HepG2 (cell line): ENCODE measurements around the gene CHRD.

Experiments used
- EZH2 ChIP-seq: conservative IDR thresholded peaks from 2 replicates; pipeline ENCODE4 v1.6.1; 2012; ENCODE audit warnings: mild to moderate bottlenecking, low read depth, low read length, moderate library complexity
- MYC ChIP-seq: sonication (generic); formaldehyde crosslinking; IDR thresholded peaks from 2 replicates; pipeline ENCODE4 v1.9.0; 2021; ENCODE audit warnings: missing genetic modification reagents, borderline replicate concordance
- NFIC ChIP-seq: IDR thresholded peaks from 2 replicates; pipeline ENCODE4 v1.6.1; 2012; ENCODE audit warnings: mild to moderate bottlenecking, low read length, inconsistent platforms
- PAX8 ChIP-seq: sonication (generic); formaldehyde crosslinking; IDR thresholded peaks from 2 replicates; pipeline ENCODE4 v1.8.0; 2022; ENCODE audit warnings: mild to moderate bottlenecking, missing genetic modification reagents, borderline replicate concordance
- POLR2A ChIP-seq, 2 experiments: IDR thresholded peaks; 2 replicates each; pipeline ENCODE4 v1.6.1; 2011; ENCODE audit warnings: low read depth in 2 of 2, low read length in 2 of 2, mild to moderate bottlenecking in 1 of 2, moderate library complexity in 1 of 2; ENCODE audit not compliant: insufficient read depth in 1 of 2
- POLR2AphosphoS5 ChIP-seq: IDR thresholded peaks from 2 replicates; pipeline ENCODE4 v1.6.1; 2012; ENCODE audit warnings: low read depth, low read length
- SRSF4 ChIP-seq: fragments of 200-400 bp; formaldehyde crosslinking; IDR thresholded peaks from one replicate; pipeline ENCODE4 v1.6.1; 2018; ENCODE audit warnings: mild to moderate bottlenecking, low read depth, low read length, moderate library complexity; ENCODE audit not compliant: poor library complexity, severe bottlenecking
- TF ChIP-seq, protein P1 (sequence below): sonication (generic); formaldehyde crosslinking; IDR thresholded peaks from 2 replicates; pipeline ENCODE4 v1.4.0; 2020; ENCODE audit warnings: missing genetic modification reagents, mild to moderate bottlenecking, borderline replicate concordance

DNA sequence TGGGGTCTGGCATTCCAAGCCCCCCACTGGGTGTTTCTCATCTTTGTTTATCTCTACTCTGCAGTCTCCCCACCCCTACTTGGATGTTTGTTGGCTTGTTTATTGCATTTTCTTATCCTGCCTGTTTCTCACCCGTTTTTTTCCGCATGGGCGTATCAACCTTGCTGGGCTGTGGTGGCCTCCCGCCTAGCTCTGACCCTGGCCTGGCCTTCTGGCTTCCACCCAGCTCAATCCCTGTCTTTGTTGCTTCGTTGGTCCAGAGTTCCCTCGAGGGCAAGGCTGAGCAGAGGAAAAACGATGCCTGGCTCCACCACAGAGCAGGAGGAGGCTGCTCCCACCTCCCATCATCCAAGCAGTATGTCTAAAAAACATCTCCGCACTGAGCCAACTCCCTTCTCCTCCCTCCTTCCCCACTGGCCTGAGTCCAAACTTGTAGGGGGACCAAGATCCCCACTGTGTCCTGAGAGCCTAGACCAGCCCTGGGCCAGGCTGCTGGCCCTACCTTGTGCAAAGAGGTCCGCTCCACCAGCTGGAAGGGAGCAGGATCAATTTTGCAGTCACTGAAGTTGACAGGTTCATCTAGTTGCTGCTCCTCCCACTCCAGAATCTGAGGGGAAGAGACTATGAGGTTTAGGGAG, 28.2 kb upstream of the CHRD start:
- TF ChIP-seq NFIC: no peak
- no peak for TF ChIP-seq POLR2A (IDR thresholded peaks at IDR 0.05; ENCODE audit: insufficient read depth in 1 of 2, low read depth in 2 of 2, low read length in 2 of 2)
- TF ChIP-seq SRSF4: no peak
- TF ChIP-seq, protein P1, sequence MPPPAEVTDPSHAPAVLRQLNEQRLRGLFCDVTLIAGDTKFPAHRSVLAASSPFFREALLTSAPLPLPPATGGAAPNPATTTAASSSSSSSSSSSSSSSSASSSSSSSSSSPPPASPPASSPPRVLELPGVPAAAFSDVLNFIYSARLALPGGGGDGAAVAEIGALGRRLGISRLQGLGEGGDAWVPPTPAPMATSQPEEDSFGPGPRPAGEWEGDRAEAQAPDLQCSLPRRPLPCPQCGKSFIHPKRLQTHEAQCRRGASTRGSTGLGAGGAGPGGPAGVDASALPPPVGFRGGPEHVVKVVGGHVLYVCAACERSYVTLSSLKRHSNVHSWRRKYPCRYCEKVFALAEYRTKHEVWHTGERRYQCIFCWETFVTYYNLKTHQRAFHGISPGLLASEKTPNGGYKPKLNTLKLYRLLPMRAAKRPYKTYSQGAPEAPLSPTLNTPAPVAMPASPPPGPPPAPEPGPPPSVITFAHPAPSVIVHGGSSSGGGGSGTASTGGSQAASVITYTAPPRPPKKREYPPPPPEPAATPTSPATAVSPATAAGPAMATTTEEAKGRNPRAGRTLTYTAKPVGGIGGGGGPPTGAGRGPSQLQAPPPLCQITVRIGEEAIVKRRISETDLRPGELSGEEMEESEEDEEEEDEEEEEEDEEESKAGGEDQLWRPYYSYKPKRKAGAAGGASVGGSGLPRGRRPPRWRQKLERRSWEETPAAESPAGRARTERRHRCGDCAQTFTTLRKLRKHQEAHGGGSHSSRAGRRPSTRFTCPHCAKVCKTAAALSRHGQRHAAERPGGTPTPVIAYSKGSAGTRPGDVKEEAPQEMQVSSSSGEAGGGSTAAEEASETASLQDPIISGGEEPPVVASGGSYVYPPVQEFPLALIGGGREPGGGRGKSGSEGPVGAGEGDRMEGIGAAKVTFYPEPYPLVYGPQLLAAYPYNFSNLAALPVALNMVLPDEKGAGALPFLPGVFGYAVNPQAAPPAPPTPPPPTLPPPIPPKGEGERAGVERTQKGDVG (CRISPR knock-in tag): no peak
- TF ChIP-seq EZH2: no peak
- TF ChIP-seq MYC (CRISPR knock-in tag): no peak
- no peak for TF ChIP-seq PAX8 (CRISPR knock-in tag)
- no peak for TF ChIP-seq POLR2AphosphoS5
